Uterus (tissue), 2 donors: ENCODE results near the gene CALCR.

Experiments
- POLR2A ChIP-seq, 2 donors: fragments of 450-650 bp; IDR thresholded peaks; one replicate each; pipeline ENCODE4 v1.6.1; 2016; ENCODE audit warnings: antibody characterized with exemption in 2 of 2, mild to moderate bottlenecking in 1 of 2, moderate library complexity in 1 of 2
- TF ChIP-seq, protein P1 (sequence below), 4 experiments: fragments of 200-600 bp in 2 of 4; fragments of 450-650 bp in 2 of 4; sonication (generic) in 2 of 4; IDR thresholded peaks; one replicate each; pipeline ENCODE4 v1.5.1; 2016 to 2019; ENCODE audit warnings: antibody characterized with exemption in 4 of 4, mild to moderate bottlenecking in 2 of 4, moderate library complexity in 1 of 4

DNA sequence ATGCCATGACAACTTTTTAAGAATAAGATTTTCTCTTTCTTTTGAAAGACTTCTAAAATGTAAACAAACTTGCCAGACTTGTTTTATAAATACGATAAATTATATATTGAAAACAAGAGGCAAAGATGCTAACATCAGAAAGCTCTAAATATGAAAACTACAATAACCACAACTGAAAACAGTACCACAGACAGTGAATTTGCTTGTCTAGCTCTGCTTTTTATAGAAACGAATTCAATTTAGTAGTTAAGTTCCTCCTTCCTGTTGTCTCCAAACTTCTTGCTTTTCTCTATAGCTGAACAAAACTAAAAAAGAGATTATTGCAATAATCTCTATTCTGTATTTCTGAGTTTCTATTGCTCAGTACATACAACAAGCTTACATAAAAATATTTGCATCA is 147.4 kb downstream of the CALCR start:
- TF ChIP-seq, protein P1, sequence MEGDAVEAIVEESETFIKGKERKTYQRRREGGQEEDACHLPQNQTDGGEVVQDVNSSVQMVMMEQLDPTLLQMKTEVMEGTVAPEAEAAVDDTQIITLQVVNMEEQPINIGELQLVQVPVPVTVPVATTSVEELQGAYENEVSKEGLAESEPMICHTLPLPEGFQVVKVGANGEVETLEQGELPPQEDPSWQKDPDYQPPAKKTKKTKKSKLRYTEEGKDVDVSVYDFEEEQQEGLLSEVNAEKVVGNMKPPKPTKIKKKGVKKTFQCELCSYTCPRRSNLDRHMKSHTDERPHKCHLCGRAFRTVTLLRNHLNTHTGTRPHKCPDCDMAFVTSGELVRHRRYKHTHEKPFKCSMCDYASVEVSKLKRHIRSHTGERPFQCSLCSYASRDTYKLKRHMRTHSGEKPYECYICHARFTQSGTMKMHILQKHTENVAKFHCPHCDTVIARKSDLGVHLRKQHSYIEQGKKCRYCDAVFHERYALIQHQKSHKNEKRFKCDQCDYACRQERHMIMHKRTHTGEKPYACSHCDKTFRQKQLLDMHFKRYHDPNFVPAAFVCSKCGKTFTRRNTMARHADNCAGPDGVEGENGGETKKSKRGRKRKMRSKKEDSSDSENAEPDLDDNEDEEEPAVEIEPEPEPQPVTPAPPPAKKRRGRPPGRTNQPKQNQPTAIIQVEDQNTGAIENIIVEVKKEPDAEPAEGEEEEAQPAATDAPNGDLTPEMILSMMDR (IDR thresholded peaks at IDR 0.05) = no peak
- no peak for TF ChIP-seq POLR2A (IDR thresholded peaks at IDR 0.05)
